Epithelial cell of esophagus (primary cell): ENCODE data around the gene PBX4.
"Not testable (repeated sequence)": the region's sequence is repeated elsewhere in the genome, so short reads cannot be mapped to it uniquely, and the experiment has no call there.

Experiments
- DNase-seq: peaks from one replicate; pipeline ENCODE4 v3.0.0; 2010; ENCODE audit warnings: low read depth
- H3K4me3 ChIP-seq: 2 replicates; pipeline ENCODE4 v1.5.1; 2011; ENCODE audit warnings: mild to moderate bottlenecking, low read length, control low read depth
- CTCF ChIP-seq: IDR thresholded peaks from 2 replicates; pipeline ENCODE4 v1.5.1; 2011; ENCODE audit warnings: low read depth, mild to moderate bottlenecking, low read length, control low read depth, inconsistent platforms; ENCODE audit not compliant: insufficient read depth; ENCODE audit errors: missing control alignments

The PBX4 gene

DNA sequence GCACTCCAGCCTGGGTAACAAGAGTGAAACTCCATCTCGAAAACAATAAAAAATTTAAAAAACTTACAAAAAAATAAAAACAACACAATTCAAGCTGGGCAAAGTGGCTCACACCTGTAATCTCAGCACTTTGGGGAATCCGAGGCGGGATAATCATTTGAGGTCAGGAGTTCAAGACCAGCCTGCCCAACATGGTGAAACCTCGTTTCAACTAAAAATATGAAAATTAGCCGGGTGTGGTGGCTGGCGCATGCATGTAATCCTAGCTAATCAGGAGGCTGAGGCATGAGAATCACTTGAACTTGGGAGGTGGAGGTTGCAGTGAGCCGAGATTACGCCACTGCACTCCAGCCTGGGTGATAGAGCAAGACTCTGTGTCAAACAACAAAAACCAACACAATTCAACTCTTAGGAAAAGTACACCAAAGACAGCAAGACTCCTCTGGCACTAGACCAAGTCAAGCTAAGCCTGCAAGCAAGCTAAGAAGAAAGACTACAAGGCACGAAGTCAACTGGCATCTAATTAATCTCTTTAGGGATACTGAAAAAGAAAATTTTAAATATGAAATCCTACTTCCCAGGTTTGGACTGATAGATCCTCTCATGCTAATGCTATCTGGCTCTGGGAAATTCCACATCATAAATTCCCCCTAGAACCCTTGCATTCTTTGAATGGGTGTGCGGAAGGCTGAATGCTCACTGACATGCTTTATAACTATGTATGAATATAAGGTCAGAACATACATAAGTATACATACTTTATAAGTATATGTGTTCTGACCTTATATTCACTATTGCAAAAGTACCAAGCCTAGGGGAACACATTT is 7.9 kb downstream of the PBX4 start:
- DNase-seq: no peak
- H3K4me3 ChIP-seq: no peak overlapping the region
- TF ChIP-seq CTCF: no peak

DNA sequence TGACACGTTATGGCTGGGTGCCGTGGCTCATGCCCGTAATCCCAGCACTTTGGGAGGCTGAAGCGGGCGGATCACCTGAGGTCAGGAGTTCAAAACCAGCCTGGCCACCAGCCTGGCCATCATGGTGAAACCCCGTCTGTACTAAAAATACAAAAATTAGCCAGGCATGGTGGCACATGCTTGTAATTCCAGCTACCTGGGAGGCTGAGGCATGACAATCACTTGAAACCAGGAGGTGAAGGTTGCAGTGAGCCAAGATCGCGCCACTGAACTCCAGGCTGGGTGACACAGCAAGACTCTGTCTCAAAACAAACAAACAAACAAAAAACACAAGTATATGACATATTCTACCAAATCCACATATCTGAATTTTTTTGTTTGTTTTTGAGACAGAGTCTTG is 11.8 kb downstream of the PBX4 start:
- H3K4me3 ChIP-seq, DNase-seq: not testable (repeated sequence)

DNA sequence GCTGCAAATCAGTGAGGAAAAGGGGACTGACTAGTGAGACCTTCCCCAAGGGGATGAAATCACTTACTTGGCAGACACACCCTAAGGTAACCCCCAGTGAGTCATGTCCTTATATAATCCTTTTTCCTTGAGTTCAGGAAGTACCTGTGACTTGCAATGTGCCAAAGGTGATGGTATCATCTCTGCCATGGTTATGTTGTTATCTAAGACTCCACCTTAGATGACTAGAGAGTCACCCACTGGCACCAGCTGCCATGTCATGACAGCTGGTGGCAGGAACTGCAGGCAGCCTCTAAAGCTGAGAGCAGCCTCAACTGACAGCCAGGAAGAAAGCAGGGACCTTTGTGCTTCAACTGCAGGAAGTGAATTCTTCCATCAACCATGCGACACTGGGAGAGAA is 12.5 kb downstream of the PBX4 start:
- peak; percentile 97 for DNase-seq
- no peak overlapping the region for H3K4me3 ChIP-seq
- no peak for TF ChIP-seq CTCF

GRCh38 chr19:19602713-19603324 is 15.7 kb downstream of the PBX4 start:
- TF ChIP-seq CTCF: peak; percentile 12
- H3K4me3 ChIP-seq: no peak overlapping the region
- DNase-seq: peak; percentile 50

DNA sequence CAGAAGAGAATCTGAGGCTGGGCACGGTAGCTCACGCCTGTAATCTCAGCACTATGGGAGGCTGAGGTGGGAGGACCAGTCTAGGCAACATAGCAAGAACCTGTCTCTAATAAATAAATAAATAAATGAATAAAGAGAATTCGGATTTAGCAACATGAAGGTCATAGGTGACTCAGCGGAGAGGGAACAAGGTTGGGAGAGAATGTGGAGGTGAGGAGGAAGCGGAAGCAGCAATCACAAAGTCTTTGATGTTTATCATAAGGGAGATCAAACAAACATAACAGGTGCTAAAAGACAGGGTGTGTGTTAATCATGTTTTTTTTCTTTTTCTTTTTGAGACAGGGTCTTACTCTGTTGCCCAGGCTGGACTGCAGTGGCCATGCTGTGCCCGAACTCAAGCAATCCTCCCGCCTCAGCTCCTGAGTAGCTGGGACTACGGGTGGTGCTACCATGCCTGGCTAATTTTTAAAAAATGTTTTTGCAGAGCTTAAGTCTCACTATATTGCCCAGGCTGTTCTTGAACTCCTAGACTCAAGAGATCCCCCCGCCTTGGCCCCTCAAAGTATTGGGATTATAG is 16.3 kb downstream of the PBX4 start:
- DNase-seq: peak; percentile 54
- H3K4me3 ChIP-seq: no peak overlapping the region
- no peak for TF ChIP-seq CTCF

GRCh38 chr19:19600793-19601330 is 17.6 kb downstream of the PBX4 start:
- H3K4me3 ChIP-seq: no peak overlapping the region
- no peak for TF ChIP-seq CTCF
- DNase-seq: no peak

- H3K4me3 ChIP-seq, DNase-seq: not testable (repeated sequence)
These were observed 19.6 kb downstream of the PBX4 start for GRCh38 chr19:19598728-19599451.
